TTC549 (cell line): ENCODE results near the gene DAZAP1.

Source experiments
- FAIRE-seq: peaks from 2 replicates; lab custom pipeline; 2012; peaks lifted over from hg19 to GRCh38; lab: Jason Lieb, UNC

Gene DAZAP1

DNA sequence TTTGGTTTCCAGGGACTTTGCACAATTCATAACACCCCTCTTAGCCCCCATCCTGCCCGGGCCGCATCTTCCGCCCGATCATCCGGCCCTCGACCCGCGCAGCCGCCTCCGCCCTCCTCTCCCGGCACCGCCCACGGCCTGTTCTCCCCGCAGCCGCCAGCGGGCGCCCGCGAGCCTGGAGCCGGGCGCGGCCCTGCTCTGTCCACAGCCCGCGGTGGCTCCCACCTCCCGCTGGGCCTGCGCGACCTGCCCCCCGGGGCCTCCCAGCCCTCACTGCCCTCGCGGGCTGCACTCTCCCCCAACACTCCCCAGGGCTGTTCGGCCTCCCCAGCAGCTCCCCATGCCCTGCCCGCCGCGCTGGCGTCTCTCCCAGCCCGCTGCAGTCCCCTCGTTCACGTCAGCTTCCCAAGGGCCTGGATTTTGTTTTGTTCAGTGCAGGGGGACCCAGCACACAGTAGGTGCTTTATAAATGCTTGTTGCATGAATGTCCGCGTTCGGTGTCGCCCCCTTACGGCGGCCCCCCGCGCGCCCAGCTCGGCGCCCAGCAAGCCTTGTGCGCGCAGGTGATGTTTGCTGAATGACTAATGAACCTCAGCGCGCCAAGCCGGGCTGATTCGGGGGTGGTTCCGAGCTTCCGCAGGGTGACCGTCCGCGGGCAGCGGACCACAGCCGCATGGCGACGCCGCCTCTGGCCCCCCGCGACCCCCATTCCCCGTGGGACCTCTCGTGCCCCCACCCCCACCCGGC is 38.0 kb downstream of the DAZAP1 start:
- FAIRE-seq: no peak

GRCh38 chr19:1445932-1446712 is 38.7 kb downstream of the DAZAP1 start:
- no peak for FAIRE-seq

DNA sequence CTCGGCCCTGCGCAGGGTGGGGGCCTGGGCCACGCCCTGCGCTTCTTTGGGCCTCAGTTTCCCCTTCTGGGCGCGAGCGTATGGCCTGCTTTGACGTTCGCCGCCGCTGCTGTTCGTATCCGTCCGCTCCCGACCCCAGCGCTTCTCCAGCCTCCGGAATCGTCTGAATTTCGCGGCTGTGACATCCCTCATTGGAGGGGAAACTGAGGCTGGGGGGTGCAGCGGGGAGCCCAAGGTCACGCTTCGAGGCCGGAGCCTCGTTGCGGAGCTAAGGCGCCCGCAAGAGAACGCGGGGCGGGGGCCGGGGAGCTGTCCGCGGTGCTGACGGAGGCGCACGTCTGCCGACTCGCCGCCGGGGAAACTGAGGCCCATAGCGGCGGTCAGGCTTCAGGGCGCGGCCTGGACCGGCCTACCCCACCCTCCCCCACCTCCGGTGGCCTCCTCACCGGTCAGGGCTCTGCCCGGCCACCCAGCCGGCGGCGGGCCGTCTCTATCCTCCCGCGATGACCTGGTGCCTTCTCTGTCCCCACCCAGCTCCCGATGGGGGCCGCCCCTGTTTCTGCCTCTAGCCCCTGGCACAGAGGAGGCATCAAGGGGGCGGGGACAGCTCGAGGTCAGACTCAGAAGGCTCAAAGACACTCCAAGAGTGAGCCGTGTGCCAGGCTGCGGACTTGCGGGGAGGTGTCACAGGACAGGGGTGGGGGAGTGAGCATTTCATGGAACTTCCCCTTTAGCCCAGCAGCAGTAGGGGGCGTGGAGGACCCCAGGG is 39.5 kb downstream of the DAZAP1 start:
- FAIRE-seq: no peak

DNA sequence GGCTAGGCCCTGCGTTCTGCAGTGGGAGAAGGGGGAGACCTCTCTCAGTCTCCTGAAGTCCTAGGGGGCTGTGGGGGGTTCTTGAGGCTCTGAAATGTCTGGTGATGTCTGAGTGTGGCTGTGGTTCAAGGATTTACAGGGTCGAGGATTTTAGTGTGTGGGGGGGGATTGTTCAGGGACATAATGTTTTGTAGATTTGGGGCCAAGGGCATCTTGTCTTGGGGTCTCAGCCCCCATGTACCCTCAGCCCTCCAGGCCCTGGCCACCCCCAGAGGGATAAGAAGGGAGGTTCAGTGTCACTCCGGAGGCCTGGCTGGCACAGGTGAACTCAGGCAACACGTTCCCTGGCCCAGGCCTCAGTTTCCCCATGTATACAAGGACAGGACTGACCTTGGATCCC is 40.1 kb downstream of the DAZAP1 start:
- no peak for FAIRE-seq

DNA sequence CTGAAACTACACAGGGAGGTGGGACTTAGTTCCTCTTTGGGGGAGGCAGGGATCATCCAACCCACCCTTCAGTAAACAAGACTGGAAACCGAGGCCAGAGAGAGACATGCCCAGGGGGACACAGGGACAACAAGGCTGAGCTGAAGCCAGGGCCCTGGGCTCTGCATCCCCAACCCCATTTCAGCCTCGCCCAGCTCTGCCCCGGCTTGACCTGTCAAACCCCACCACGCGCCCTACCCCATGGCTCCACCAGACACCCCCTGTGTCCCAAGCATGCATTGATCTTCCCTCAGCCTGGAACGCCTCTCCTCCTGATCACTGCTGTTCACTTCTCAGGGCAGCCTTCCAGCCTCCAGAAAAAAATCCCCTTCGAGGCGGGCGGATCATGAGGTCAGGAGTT is 40.6 kb downstream of the DAZAP1 start:
- no peak for FAIRE-seq

- no peak for FAIRE-seq
Observed at GRCh38 chr19:1449467-1450442, 42.4 kb downstream of the DAZAP1 start, which contains the start of gene APC2. Gene APC2 (plus strand): TSS chr19:1450121. CDS start chr19:1453002, 2,881 bp downstream.

DNA sequence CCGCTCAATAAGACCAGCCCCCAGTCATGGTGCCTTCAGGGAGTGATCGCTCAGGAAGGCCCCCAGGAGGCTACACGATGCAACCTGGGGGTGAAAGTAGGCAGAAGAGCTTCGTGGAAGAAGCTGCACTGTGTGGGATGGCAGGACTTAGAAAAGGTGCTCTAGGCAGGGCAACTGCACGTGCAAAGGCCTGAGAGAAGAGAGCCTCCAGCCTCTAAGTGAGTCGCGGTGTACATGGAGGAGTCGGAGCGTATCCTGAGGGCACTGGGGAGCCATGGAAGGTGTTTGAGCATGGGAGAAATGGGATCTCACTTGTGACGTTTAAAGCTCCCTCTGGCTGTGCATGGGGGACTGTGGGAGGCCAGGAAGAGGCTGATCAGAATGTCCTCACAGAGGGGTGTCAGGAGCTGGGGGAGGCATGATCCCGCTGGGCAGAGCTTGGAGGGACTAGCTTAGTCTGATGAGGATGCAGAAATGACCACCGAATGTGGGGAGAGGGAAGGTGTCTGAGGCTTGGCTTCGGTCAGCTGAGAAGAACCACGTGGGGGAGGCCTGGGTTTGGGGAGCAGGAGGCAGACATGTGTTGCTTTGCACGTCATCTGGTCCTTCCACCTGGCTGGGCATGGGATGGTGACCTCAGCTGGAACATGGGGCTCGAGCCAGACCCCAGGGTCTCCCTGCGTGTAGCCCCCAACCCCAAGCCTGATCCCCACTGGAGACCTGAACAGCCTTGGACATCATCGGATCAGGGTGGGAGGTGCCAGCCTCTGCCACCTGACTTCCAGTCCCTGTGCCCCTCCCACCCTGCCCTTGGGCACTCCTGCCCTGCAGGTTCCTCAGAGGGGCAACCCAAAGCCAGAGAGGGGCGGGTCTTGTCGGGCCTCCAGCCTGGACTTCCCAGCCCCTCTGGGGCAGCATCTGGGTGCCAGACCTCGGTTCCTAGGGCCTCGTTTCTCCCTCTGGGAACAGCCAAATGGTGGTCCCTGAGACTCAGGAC is 43.6 kb downstream of the DAZAP1 start:
- no peak for FAIRE-seq

- no peak for FAIRE-seq
Observed at GRCh38 chr19:1451916-1452801, 44.8 kb downstream of the DAZAP1 start.

DNA sequence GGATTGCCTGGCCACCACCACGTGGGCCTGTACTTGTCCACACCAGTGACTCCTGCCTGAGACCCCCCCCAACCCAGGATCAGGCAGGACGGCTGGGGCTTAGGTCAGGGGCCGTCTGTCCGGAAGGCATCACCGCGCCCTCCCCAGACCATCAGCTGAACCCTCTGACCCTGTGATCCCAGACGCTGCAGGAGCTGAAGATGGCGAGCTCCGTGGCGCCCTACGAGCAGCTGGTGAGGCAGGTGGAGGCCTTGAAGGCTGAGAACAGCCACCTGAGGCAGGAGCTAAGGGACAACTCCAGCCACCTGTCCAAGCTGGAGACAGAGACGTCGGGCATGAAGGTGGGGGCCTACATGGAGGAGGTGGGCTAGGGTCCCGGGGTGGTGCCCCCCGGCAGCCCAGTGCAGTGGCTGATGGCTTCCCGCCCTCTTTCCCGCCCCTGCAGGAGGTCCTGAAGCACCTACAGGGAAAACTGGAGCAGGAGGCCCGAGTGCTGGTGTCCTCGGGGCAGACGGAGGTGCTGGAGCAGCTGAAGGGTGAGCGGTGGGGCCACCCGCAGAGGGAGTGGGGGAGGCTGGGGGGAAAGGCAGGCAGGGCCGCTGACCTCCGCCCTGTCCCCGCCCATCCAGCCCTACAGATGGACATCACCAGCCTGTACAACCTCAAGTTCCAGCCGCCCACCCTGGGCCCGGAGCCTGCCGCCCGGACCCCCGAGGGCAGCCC is 45.6 kb downstream of the DAZAP1 start:
- no peak for FAIRE-seq

DNA sequence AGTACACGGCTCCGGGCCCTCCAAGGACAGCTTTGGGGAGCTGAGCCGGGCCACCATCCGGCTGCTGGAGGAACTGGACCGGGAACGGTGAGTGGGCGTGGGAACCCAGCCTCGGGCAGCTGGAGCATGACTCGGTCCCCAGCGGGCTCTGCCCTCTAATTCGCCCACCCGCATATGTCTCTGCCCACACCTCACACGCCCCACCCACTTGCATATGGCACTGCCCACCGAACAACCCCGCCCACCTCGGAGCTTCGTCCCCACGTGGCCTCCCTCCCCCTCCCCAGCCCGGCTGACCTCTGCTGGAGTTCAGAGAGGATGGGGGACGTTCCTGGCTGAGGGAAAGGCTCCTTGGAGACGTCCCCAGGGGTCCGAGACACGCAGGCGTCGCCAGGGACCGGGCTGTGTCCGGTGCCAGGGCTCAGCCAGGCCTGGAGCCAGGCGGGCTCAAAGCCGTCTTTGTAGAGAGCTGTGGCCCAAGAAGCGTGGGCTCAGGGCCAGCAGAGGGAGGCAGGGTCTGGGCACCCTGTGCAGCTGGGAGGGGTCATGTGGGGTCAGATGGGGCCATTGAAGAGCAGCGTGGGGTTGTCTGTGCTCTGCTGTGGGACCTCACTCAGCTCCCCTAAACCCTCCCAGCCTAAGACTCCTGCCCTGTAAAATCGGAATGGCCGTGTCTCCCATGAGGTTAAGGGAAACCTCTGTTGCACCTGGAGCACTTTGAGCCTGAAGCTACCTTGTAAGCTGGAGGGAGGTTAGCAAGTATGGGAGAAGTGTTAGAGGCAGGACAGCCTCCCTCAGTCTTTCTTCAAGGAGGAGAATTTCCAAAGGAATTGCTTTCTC is 46.4 kb downstream of the DAZAP1 start:
- FAIRE-seq: no peak

GRCh38 chr19:1455002-1455335 is 47.6 kb downstream of the DAZAP1 start:
- no peak for FAIRE-seq

- FAIRE-seq: no peak
Observed at GRCh38 chr19:1455336-1456120, 48.1 kb downstream of the DAZAP1 start.

- no peak for FAIRE-seq
Observed at GRCh38 chr19:1456121-1456900, 48.9 kb downstream of the DAZAP1 start.

GRCh38 chr19:1457031-1457739 is 49.8 kb downstream of the DAZAP1 start:
- no peak for FAIRE-seq

GRCh38 chr19:1457892-1458291 is 50.5 kb downstream of the DAZAP1 start:
- no peak for FAIRE-seq

GRCh38 chr19:1459479-1459878 is 52.1 kb downstream of the DAZAP1 start:
- FAIRE-seq: no peak
